Measurements from ENCODE around the gene RAP1A.
"Not testable (repeated sequence)": the region's sequence is repeated elsewhere in the genome, so short reads cannot be mapped to it uniquely, and the experiment has no call there.

The RAP1A gene

DNA sequence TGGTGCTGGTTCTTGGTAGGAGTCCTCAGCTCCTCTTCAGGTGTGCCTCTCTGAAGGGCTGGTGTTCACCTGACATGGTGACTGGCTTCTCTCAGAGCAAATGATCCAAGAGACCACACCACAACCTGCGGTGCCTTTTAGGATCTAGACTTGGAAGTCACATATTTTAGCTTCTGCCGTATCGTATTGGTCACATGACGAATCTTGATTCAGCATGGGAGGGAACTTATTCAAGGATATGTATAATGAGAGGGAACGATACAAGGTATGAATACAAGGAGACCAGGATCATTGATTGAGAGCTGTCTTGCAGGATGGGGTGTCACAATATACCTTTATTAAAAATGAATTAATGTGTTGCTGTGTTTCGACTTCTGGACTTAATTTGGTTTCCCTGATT lies 58.0 kb downstream of the RAP1A start:
- DNase-seq, result no peak

DNA sequence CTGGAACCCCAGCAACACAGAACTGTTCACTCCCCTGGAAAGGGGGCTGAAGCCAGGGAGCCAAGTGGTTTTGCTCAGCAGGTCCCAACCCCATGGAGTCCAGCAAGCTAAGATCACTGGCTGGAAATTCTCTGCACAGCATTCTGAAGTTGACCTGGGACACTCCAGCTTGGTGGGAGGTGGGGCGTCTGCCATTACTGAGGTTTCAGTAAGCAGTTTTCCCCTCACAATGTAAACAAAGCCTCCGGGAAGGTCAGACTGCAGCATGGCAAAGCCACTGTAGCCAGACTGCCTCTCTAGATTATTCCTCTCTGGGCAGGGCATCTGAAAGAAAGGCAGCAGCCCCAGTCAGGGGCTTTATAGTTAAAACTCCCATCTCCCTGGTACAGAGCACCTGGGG lies 60.0 kb downstream of the RAP1A start:
- no peak for DNase-seq

DNA sequence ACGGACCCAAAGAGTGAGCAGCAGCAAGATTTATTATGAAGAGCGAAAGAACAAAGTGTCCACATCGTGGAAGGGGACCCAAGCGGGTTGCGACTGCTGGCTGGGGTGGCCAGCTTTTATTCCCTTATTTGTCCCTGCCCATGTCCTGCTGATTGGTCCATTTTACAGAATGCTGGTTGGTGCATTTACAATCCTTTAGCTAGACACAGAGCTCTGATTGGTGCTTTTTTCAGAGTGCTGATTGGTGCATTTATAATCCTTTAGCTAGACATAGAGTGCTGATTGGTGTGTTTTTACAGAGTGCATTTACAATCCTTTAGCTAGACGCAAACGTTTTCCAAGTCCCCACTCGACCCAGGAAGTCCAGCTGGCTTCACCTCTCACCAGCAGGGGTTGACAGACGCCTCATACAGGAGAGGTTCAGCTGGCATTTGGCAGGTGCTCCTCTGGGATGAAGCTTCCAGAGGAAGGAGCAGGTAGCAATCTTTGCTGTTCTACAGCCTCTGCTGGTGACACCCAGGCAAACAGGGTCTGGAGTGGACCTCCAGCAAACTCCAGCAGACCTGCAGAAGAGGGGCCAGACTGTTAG lies 60.7 kb downstream of the RAP1A start:
- DNase-seq, result not testable (repeated sequence)

DNA sequence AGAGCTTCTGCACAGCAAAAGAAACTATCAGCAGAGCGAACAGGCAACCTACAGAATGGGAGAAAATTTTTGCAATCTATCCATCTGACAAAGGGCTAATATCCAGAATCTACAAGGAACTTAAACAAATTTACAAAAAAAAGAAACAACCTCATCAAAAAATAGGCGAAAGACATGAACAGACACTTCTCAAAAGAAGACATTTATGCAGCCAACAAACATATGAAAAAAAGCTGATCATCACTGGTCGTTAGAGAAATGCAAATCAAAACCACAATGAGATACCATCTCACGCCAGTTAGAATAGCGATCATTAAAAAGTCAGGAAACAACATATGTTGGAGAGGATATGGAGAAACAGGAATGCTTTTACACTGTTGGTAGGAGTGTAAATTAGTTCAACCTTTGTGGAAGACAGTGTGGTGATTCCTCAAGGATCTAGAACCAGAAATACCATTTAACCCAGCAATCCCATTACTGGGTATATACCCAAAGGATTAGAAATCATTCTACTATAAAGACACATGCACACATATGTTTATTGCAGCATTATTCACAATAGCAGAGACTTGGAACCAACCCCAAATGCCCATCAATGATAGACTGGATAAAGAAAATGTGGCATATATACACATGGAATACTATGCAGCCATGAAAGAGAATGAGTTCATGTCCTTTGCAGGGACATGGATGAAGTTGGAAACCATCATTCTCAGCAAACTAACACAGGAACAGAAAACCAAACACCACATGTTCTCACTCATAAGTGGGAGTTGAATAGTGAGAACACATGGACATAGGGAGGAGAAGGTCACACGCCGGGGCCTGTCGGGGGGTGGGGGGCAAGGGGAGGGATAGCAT lies 65.9 kb downstream of the RAP1A start:
- DNase-seq, result not testable (repeated sequence)

DNA sequence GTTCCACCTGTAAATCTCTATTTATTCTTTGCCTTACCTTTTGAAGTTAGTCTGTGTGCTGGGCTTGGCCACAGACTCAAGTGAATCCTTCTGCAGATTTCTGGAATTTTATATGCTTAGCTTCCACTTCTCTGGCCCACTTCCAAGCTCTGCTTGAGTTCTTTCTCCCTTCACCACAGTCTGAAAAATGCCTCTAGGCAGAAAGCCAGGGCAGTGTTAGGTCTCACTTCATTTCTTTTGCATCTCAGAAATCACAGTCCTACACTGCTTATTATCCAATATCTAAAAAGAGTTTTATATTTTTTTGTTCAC lies 70.7 kb downstream of the RAP1A start:
- DNase-seq, result peak; percentile 70

DNA sequence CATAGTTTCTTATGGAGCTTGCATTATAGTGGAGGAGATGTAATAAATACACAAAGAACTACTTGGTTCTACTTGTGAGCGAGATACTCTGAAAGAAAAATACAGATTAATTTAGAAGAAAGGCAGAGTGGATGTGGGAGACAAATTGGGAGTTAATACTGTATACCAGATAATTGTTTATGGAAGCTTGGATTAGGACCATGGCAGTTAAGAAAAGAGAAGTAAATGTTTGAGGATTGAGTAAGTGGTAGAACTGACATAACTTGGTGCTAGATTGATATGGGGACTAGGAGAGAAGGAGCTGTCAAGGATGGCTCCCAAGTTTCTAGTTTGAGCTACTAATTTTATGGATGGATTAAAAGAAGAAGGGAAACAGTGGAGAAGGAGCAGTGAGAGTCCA lies 72.3 kb downstream of the RAP1A start:
- no peak for DNase-seq

DNA sequence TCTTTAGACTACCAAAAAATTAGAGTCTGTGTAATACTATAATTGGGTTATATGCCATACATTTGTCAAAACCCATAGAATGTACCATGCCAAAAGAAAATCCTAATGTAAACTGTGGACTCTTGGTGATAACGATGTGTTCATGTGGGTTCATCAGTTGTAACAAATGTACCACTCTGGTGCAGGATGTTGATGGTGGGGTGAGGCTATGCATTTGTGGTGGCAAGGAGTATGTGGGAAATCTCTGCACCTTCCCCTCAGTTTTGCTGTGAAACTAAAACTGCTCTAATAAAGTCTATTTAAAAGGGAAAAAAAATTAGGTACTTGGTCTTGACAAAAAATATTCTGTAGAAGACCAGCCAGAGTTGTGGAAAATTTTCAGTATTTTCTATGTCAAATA lies 76.2 kb downstream of the RAP1A start:
- DNase-seq, result no peak

DNA sequence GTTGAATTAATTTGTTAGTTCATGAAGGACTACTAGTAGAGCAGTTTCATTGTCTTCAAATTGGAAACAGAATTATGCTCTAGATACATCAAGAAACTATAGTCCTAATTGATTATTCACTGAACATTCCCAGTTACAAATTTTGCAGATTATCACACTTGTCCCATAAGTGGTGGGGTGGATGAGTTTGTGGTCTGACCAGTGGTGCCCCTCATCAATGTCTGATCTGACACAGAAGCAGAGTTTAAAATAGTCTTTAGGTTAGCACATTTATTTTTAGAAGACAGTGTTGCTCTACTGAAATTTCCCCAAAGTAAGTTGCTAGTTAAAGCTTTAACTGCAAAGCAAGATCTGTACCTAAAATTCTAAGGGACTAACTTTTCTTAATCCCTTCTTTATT lies 76.7 kb downstream of the RAP1A start:
- no peak for DNase-seq

DNA sequence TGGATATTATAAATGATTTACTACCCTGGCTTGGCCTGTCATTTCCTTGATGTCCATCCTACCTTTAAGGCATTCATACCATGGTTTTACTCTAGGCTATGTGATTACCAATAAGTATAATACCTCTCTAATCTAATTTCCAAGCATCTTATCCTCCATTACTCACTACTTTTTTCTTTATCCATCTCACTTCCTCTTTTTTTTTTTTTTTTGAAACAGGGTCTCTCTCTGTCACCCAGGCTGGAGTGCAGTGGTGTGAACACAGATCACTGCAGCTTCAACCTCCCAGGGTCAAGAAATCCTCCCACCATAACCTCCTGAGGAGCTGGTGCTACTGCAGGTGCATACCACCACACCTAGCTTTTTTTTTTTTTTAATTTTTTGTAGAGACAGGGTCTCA lies 79.7 kb downstream of the RAP1A start:
- no peak for DNase-seq

DNA sequence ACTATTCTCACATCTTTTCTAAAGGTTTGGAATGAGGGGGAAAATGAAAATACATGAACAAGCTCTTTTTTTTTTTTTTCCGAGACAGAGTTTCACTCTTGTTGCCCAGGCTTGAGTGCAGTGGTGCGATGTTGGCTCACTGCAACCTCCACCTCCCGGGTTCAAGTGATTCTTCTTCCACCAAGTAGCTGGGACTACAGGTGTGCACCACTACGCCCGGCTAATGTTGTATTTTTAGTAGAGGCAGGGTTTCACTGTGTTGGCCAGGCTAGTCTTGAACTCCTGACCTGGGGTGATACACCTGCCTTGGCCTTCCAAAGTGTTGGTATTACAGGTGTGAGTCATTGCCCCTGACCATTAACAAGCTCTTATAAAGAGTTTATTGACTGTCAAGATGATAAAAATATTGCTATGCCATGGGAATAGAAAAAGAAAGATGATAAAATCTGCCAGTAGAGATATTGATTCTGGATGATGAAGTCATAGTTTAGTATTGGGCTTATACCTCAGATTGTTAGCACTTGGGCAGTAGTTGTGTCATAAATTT lies 83.0 kb downstream of the RAP1A start:
- DNase-seq, result no peak

DNA sequence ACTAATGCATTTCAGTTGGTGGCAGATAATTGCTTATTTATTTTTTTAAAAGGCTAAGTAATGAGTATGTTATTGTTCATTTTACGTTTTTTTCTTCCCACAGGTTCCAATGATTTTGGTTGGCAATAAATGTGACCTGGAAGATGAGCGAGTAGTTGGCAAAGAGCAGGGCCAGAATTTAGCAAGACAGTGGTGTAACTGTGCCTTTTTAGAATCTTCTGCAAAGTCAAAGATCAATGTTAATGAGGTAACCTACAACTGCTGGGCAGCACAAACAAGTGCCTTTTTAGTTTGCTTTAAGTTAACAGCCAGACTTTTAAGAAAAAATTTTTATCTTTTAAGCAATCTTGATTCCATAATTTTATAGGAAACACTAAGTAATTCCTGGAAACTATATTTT lies 84.7 kb downstream of the RAP1A start:
- no peak for DNase-seq

DNA sequence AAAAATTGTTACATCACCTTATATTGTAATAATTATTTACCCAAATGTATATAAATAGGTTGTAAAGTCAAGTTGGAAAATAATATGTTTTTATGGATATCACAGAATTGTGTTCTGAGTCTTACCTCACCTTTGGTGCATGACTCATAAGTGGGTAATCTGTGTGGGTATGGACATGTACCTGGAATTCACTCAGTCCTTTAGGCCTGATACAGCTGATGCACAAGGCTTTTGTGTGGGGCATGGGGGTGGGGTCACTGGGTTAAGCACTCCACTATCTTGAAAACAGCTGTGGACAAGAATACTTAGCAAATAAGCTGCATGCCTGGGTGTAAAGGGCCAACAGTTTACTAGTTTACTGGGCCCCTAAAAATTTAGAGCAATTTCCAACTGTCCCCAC lies 85.2 kb downstream of the RAP1A start:
- no peak for DNase-seq

DNA sequence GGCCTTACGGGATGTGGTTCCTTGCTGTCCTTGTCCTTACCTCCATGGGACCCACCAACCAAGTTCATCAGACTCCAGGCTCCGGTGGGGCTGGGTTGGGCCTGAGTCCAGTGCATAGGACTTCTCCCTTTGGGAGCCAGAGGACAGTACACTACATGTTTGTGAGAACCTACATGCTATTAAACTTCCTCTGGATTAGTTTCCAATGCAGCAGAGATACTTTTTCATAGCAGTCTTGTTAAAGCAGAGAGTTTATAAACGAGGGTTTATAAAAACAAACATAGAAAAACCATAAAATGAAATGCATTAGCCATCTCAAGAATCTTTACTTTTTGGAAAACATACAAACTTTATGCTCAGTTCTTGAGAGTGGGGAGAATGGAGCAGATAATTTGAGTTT lies 86.3 kb downstream of the RAP1A start:
- no peak for DNase-seq

DNA sequence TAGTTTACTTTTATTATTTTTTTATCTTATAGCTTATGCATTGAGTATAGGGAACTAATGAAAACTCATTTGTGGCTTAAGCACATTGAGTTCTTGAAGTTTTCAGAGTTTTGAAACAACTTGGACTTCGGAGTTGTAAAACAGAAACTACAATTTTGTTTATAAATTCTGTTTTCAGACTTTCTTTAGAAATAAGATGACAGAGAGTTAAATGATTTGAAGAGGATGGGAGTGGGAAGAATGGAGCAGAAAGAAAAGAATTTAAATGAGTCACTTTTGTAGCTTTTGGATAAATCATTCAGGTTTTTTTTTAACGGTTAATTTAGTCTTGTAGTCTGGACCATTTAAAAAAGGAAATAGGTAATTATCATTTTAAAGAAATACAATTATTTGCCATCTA lies 87.3 kb downstream of the RAP1A start:
- DNase-seq, result no peak

DNA sequence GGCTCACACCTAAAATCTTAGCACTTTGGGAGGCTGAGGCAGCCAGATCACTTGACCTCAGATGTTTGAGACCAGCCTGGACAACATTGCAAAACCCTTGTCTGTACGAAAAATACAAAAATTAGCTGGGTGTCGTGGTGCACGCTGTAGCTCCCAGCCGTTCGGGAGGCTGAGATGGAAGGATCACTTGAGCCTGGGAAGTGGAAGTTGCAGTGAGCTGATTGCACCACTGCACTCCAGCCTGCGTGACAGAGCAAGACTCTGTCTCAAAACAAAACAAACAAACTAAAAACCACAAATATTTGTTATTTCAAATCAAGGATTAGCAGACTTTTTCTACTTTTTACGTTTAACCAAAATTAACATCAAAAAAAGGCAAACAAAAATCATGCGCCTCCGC lies 88.3 kb downstream of the RAP1A start:
- DNase-seq, result no peak

DNA sequence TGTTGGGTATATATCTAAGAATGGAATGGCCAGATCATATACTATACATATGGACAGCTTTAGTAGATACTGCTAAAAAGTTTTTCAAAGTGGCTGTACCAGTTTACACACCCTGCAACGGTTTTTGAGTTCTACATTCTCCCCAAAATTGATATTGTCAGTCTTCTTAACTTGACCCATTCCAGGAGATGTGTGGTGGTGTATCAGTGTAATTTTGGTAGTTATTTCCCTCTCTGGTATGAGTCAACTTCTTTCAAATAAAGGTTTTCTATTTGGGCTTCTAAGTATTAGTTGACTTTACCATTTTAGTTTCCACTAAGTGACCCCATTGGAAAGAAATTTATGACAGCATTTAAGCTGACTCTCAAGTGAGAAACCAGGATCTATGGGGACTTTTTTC lies 90.4 kb downstream of the RAP1A start:
- DNase-seq, result no peak

DNA sequence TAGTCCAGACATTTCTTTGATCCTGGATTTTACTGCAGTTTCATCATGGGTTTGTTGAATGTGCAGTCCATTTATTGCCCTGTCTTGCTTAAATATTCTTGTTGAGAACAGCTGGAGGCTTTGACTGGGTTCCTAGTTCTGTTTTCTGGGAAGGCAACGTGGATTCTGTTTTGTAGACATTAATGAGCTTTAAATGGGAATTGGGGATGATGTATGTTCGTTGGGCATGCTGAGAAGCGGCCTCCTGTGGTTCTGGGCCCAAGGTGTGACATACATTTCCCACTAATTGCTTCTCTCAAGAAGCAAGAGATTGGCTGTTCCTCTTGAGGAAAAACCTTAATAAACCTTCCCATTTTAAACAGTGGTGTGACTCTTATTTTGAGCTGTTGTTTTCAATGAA lies 96.7 kb downstream of the RAP1A start:
- DNase-seq, result no peak

DNA sequence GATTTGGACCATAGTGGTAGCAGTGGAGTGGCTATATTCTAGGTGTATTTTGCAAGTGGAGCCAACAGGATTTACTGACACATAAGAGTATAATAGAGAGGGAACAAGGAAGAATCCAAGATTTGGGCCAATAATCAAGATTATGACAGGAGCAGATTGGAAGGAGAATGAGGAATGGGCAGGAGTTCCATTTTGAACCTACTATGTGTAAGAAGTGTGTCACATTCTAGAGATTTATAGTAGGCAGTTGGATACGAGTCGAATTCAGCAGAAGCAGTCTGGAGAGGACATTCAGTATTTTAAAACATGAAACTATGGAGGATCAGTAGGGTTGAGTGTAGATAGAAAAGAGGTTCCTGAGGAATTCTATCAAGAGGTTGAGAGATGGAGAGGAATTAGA lies 97.9 kb downstream of the RAP1A start:
- no peak for DNase-seq

DNA sequence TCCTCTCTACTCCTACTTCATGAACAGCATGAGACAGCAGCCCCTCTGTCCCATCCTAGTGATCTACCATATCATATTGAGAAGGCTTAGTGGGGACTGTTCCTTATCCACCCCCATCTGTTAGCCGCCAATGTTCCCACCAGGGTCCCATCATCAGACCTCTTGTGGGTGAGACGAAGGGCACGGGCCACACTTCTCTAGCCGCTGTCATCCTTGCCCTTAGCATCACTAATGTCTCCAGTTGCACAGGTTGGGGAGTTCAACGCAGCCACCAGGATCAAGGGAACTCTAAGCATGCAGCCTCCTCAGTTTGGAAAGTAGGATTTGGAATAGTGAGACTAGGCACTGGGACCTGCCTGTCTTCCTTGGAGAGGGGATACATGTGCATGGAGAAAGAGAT lies 99.5 kb downstream of the RAP1A start:
- DNase-seq, result peak; percentile 24

DNA sequence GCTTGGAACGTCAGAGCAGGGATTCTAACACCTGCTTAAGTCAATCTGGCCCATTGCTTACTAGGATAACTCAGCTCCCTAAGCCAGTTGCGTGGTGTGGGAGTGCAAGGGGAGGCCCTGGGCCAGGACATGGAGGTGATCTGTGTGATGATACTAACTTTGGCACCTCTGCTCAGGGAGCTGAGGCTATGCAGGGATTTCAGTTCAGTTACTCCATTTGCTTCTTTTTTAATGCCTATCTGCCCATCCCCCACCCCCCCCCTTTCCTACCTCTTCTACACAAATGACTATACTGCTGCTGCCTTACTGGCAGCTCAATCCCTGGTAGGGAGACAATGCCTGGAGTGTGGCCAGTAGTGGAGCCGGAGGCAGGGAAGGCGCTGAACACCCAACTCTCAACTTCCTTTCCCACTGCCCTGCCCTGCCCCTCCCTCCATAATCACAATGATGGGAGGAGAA lies 100.1 kb downstream of the RAP1A start:
- peak; percentile 73 for DNase-seq

DNA sequence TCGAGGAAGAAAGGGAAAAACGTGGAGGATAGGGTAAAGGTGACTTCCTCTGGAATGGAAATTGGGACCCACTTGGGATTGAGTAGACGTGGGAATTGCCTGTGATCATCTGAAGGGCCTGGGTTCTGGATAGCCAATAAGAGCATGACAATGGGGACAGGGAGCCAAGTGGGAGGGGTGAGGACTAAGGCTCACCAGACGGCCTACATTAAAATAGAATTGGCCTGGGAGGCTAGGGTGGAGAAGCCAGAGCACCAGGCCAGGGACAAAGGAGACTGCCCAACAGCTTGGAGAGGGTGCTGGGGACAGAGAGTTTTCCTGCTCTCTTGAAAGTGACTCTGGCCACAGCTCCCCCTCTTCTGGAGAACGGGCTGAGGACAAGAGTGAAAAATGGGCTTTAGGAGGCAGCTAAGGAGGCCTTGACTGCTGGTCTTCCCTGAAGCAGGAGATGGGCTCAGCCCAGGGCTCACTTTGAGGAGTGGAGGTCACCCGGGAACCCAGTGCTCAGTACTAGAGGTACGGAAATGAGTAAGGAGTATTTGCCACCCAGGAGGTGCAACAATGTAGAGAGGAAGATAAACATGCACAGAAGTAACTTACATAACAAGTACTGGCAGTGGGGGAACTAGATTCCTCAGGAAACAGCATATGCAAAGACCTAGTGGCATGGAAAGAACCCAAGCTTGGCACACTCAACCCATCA lies 100.8 kb downstream of the RAP1A start:
- DNase-seq, result peak; percentile 27

DNA sequence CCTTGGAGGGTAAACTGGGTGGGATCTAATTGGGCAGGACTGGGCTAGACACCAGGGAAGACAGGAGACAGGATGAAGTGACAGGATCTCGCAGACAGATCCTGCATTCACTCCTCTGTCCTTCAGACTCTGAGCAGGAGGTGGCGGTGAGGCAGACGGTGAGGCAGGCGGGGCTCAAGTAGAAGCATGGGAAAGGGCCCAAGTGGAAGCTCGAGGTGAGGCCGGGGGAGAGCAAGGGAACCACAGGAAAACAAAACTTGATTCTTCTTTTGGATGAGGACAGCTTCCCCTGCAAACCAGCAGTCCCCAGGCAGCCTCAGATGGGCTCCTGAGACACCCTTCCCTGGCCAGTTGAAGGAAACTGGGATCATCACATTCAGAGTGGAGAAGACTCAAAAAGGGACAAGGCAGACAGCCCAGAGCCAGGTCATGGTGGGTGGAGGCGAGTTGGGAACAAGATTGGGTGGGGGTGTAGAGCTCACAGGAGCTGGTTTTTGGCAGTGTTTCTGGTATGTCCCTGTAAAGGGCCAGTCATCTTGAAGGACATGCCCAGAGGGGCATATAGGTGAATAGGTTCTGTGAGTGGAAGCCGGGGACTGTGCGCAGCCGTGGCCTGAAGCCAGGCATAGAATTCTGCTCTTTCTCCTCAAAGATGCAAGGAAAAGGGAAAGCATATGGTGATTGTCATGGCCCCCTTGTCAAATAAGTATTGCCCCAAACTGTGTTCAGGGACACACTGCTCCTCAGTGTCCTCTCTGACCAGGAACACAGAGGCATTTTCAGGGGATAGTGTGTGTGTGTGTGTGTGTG lies 101.6 kb downstream of the RAP1A start:
- DNase-seq, result peak; percentile 17

Data from right hindlimb (tissue), 1 donor.